GM19238 (cell line): ENCODE data around the gene ARHGEF10L.

Source experiments
- DNase-seq: peaks from one replicate; pipeline ENCODE4 v3.0.0; 2011; ENCODE audit warnings: low spot score; ENCODE audit not compliant: insufficient read length

ARHGEF10L gene

DNA sequence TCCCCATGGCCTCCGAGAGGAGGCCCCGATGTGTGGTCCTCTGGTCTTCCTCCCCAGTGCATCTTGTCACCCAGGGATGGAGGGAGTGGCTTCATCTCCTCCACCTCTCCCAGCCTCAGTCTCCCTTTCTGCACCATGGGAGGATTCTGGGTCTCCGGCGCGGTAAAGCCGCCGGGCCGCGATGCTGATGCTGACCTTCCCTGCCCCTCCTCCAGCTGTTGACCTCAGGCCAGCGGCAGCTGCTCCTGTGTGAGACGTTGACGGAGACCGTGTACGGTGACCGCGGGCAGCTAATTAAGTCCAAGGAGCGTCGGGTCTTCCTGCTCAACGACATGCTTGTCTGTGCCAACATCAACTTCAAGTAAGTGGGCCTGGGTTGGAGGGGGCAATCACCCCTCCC lies 92.6 kb downstream of the ARHGEF10L start:
- no peak for DNase-seq

DNA sequence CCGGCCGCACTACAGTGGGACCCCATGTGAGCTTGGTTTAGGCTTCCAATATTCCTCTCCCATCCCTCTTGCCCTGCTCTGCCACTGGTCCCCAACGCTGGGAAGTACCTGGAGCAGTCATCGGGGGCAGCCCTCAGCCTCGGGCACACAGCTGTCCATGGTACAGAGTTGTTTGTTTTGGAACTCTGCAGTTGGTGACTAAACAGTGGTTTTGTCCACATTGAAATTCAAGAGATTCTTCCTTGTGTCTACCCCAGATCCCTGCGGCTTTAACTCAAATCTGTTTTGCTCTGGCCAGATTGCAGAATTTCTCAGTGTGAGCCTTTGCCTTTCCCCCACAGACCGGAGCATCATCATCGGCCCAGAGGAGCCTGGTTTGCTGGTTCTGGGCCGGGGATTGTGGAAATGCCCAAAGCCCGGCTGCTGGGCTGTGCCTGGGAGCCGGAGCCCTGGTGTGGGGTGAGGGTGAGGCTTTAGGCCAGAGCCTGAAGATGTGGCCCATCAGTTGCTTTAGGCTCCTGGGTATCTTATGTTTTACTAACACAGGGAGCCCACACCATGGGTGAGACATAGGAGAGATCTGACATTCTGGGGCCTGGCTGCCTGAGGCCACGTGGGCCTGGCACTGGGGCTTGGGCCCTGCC lies 93.2 kb downstream of the ARHGEF10L start:
- DNase-seq: no peak

DNA sequence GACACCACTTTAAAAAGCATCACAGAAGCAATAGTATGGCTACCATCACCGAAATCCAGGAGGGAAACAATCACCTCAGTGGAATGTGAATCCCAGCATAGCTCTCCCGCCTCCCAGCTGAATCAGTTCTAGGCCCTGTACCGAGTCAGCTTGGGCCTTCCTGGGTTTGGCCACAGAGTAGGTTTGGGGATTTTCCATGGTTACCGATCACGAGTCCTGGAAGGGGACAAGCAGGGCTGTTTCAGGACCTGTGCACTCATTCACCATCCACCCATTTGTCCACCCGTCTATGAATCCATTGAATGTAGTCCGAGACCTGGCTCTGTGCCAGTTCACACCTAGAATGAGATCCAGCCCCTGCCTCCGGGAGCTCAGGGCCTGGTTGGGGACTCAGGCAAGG lies 94.2 kb downstream of the ARHGEF10L start:
- no peak for DNase-seq

DNA sequence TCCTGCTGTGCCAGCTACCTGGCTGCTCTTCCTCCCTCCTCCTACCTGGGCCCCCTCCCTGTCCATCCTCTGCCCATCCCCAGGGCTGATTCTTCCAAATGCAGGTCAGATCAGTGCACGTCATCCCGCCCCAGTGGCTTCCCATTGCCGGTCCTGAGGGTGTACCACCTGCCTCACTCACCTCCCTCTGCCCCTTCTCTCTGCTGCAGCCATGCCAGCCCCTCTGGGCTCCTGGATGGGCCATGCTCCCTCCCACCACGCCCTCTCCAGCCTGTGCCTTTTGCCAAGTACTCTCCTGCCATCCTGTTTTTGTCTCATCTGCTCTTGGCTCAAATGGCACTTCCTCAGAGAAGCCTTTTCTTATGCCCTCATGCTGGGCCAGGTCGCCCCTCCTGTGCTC lies 95.8 kb downstream of the ARHGEF10L start:
- no peak for DNase-seq

DNA sequence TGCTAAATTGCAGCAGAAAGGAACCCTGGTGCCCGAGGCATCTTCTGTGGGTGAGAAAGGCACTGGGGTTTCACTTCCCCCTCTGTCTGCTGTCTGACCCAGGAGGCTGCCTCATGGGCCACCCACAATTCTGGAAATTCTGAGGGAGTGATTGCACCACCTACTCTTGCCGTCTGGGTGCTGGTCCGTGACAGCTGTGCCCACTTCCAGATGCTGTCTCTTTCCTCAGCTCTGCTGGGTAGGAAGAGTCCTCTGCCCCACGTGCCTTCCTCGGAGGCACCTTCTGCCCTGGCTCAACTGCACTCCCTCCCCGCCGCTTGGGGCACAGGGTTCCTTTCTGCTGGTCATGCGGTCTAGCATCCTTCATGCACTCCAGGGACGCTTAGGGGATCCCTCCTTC lies 96.3 kb downstream of the ARHGEF10L start:
- DNase-seq: no peak

DNA sequence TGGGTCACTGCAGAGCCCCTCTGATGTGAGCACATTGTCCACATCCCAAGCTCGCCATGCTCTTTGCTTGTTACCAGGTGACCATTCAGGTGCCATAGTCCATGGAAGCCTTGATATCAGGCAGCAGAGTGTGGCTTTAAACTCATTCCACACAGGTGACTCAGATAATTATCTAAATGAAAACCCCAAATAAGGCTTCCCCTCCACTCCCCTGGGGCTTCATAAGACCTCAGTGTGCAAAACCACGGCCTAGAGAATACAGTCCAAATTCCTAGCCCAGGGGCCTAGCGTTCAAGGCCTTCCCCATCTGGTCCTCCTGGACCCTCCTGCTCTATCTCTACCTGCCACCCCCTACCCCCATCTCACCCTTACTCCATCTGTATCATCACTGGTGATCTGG lies 97.1 kb downstream of the ARHGEF10L start:
- DNase-seq: no peak

DNA sequence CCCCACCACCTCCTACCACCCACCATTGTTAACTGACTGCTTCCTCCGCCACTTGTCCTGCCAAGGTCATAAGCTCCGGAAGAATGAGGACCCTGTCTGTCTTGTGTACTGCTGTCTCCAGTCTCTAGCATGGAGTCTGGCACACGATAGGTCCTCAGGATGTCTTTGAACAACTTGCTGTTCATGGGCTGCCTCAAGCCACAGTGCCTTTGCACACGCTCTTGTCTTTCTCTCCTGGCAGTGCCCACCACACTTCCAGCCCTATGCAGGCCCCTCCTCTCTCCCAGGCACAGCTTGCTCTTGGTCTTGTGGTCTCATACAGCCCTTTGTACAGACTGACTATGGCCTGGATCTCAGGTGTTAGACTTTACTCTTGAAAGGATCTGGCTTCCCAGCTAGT lies 97.6 kb downstream of the ARHGEF10L start:
- no peak for DNase-seq

DNA sequence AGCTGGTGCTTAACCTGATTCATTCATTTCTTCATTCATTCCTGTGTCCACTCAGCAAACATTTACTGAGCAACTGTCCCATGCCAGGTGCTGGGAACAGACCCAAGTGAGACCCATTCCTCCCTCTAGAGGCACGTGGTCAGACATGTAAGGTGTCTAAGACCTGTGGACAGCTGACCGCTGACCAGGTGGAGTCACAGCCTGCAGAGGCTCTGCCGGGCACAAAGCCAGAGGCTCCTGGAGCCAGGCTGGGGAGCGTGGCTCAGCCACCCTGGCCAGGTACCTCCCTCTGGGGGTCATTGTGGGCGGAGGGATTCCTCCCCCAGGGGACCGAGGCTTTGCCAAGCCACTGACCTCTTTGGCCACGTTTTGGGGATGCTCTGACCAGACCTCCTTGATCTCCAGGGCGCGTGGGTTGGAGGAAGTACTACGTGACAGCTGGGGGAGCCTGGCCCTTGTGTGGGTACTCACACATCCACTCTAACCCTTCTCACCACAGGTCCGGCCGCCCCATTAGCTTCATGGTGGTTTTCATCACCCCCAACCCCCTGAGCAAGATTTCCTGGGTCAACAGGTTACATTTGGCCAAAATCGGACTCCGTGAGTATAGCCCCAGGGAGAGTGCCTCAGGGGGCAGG lies 100.3 kb downstream of the ARHGEF10L start:
- DNase-seq: no peak

DNA sequence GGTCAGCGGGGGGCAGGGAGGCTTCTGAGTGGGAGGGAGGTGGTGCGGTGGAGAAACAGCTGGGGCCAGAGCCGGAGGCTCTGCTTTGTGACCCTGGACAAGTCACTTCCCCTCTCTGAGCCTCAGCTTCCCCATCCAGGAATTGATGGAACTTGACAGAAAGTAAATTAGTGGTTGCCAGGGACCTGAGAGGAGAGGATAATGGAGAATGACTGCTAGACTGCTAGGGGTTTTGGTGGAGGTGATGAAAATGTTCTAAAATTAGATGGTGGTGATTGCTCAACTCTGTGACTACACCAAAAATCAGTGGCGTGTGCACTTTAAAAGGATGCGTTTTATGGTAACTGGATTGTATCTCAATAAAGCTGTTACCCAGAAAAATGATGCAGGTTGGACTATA lies 100.9 kb downstream of the ARHGEF10L start:
- DNase-seq: no peak

DNA sequence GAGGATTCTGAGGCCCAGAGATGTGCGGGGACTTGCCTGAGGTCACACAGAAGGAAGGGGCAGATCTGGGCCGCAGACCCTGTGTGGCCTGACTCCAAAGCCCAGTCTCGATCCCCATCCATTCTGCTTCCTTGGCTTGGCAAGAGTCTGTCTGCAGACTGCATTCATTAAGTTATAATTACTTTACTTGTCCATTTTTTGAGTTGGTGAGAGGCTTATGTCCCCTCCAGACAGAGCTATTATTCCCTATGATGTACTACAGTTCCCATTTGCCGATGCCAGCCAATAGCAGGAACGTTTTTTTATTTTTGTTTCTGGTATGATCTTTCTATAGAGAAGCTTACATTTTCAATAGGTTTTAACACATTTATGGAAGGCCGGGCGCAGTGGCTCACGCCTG lies 101.5 kb downstream of the ARHGEF10L start:
- no peak for DNase-seq

DNA sequence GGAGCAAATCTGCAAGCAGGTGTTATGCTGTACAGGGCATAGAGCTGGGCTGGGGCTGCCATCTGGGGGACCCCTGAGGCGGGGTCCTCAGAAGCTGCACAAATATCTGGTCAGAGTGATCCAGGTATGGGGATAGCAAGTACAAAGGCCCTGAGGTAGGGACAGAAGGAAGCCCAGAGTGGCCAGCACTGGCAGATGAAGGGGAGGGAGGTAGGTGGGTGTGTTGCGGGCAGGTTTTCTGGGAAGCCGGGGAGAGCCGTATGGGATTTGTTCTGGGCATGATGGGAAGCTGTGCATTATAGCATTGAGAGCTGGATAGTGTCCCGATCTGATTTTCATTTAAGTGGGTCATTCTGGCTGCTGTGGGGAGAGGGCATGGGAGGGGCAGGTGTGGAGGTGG lies 102.7 kb downstream of the ARHGEF10L start:
- DNase-seq: no peak

DNA sequence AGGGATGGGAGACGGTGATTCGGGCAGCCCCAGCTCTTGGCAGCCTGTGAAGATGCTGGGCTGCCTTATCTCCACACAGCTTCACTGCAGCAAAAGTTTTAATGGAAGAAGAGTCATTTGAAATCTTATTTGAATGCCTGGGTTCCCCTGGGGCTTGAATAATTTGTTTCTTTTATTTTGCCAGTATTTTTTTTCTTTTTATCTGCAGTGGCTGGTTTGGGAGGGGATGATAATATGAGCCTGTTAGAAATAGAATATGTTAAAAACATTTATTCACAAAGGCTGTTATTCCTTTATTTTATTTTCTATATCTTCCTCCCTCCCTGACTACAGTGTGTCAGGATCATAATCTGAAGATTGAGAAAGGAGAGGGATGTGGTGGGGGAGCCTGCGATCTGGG lies 103.4 kb downstream of the ARHGEF10L start:
- no peak for DNase-seq

DNA sequence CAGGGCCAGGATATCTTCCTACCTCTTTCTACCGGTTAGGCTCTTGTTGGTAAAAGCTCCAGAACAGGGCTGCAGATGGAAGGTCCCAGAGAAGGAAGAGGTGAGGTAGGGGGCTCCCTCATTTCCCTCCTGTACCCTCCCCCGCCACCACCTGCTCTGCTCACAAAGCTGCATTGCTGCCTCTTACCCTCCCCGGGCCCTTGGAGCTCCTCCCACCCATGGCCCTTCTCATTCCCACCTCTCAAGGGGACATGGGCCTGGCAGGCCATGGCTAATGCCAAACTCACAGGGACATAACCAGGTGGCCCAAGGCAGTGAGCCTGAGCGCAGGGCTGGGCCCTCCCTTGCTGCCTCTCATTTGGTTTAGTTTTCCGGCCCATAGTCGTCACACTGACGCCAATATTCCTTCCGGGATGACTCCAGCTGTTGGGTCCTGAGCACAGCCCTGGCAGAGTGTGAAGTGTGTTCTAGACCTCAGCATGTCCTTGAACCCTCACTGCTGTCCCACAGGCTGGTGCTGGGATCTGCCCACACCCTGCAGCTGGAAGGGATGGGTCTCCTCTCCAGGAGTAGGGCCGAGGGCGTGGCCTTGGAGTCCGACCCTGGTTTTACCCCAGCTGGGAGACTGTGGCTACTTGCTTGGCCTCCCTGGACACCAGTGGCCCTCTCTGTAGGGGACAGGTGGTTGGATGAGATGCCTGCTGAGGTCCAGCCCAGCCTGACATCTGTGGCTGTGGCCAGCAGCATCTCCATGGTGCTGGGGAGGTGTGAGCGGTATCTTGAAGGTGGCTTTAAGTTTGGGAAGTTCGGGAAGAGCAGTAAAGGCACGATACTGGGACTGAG lies 104.6 kb downstream of the ARHGEF10L start:
- DNase-seq: no peak

DNA sequence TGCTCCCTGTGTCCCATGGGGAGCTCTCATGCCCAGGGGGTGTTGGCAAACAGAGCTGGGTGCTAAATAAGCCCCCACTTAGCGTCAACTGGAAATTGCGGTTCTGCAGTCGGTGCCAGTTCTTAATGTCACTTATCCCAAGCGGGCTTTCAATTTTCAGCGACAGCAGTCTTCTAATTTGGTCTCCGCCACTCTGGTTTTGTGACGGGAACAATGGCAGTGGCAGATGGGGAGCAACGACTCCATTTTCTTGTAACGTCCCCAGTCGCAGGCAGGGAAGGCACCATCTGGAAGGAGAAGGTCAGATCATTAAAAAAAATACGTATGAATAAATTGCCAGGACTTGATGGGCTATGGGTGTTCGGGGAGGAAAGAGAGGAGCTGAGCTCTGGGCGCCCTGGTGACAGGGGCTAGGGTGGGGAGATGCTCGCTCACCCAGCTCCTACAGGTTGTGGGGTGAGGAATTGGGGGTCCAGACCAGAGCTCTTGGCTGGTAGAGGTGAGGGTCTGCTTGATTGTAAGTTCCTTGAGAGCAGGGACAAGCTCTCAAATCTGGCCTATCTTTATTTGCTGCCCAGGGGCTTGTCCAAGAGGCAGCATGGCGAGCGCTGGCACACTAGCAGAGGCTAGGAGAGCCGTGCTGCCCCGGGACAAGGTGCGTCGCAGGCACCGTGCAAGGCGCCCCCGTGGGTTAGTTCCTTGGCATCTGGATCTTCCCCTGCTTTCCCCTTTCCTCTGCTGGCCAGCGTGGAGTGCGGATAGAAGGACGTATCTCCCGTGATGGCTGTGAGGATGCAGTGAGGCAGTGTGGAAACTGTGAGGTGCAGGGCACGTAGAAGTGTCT lies 105.8 kb downstream of the ARHGEF10L start:
- no peak for DNase-seq

DNA sequence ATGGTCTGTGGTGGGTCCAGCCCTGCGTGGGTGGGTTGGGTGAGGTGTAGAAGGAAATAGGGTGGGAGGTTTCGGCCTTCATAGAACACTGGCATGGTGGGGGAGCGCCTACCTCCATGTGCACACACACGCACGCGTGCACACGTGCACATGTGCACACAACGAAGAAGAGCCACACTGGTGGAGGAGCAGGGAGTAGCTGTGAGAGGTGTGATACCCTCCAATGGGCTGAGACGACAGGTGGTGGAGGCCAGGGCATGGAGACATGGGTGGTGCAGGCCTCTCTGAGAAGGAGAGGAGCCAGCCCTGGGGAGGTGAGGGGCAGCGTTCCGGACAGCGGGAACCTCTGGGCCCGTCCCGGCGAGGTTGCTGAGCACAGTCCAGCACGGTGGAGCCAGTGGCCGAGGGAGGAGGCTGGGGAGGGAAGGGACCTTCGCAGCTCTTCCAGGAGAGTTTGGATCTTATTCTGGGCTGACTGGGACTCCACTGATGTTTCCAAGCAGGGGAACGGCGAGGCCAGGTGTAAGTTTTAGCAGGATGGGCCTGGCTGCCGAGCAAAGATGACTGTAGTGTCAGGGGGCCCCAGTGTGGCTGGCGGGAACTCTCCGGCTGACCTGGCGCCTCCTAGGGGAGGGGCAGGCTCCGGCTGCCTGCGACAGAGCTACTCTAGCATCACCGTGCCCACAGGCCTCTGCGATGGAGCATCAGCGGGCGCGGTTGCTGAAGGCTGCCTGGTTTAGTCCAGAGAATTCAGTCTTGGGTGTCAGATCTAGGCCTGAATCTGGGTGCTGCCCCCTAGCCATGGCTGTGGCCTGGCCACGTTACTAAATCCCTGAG lies 107.2 kb downstream of the ARHGEF10L start:
- no peak for DNase-seq

DNA sequence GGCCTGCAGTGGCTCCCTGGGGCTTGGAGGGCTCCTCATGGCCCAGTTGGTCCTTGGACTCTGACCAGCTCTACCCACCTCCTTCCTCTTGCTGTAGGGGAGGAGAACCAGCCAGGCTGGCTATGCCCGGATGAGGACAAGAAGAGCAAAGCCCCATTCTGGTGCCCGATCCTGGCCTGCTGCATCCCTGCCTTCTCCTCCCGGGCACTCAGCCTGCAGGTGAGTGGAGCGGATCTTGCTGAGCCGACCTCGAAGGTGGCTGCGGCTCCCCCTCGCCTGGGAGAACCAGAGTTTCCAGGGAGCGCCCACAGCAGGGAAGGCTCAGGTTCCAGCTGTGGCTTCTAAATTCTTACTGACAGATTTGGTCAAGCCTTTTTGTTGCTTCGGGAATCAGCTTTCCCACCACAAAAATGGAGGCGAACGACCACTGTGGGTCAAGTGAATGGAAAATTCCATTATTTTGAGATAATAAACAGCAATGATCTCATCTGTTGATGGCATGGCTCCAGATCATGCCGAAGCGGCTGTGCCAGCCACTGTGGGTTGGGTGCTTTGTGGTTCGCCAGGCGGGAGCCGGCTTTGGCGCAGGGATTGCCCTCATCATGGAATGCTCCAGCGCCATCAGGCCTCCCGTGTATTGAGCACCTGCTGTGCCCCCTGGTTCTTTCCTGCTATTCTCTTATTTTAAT lies 109.1 kb downstream of the ARHGEF10L start:
- no peak for DNase-seq

DNA sequence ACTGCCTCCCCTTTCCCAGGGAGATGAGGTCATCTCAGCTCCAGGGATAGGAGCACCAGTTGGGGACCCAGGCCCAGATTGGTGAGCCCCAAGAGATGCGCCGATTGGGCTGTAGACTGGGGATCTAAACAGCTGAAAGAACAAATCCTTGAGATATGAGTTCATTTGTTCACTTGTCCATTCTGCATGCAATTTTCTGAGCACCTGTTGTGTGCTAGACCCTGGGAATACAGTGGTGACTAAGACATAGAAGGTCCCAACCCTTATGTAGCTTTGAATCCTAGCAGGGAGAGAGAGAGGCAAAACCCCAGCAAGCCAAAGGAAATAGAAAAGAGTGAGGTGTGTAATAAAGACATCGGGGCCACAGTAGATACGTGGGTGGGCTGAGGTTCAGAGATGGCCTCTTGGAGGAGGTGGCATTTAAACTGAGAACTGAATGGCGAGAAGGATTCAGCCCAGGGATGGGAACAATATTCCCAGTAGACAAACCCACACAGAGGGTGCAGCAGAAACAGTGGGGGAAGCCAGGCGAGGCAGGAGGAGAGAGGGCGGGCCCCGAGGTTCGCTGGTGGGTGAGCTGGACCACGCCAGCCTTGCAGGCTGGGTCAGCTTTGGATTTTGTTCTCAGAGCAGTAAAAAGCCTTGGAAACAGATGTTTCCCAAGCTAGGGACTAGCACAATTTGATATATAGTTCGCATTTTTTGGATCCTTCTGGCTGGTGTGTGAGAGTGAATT lies 110.0 kb downstream of the ARHGEF10L start:
- DNase-seq: no peak

DNA sequence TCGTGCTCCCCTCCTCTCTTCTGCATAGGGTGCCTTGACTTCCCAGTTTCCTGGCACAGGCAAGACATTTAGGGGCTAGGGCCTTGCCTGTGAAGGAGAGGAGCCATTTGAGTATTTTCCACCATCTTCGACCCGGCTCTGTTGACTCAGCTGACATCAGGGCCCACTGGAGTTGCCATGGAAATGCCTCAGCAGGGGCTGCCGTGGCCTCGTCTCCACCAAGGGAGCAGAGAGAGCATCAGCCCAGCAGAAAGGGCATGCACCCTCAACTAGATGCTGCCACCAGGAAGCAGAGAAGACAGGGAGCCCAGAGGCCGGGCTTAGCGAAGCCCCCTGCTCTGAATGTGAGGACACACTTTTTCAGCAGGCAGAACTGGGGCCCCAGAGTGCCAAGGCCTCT lies 113.8 kb downstream of the ARHGEF10L start:
- no peak for DNase-seq

DNA sequence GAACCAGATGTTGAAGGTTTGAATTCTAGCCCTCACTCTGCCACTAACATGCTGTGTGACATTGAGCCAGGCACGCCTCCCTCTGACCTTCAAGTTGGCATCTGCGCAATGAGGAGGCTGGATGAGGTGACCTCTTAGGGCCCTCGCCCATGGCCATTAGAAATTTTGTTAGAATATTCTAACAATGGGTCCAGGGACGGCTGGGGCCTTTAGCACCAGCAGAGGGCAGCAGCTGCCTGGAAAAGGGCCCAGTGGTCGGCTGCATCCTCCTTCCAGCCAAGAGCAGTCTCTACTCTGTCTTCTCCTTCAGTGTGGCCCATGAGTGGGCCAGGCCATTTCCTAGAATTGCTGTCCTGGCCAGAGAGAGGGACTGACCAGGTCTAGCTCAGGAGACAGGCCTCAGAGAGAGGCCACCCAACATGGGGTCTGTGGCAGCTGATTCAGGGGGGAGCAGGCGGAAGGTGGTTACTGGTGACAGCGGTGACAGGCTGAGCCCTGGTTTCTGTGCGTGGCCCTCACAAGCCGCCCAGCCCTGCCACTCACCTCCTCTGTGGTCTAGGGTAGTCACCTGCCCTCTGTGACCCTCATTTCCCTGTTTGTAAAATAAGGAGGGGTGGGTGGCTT lies 114.3 kb downstream of the ARHGEF10L start:
- peak; percentile 60 for DNase-seq
